HG03378 (cell line): ENCODE data around the gene KCP.

Experiments used
- ATAC-seq: cut with Tn5 transposase; IDR thresholded peaks from one replicate; pipeline ENCODE4 v1.9.1; 2021; ENCODE audit warnings: mild to moderate bottlenecking, moderate library complexity; ENCODE audit not compliant: unreplicated experiment

Gene KCP

DNA sequence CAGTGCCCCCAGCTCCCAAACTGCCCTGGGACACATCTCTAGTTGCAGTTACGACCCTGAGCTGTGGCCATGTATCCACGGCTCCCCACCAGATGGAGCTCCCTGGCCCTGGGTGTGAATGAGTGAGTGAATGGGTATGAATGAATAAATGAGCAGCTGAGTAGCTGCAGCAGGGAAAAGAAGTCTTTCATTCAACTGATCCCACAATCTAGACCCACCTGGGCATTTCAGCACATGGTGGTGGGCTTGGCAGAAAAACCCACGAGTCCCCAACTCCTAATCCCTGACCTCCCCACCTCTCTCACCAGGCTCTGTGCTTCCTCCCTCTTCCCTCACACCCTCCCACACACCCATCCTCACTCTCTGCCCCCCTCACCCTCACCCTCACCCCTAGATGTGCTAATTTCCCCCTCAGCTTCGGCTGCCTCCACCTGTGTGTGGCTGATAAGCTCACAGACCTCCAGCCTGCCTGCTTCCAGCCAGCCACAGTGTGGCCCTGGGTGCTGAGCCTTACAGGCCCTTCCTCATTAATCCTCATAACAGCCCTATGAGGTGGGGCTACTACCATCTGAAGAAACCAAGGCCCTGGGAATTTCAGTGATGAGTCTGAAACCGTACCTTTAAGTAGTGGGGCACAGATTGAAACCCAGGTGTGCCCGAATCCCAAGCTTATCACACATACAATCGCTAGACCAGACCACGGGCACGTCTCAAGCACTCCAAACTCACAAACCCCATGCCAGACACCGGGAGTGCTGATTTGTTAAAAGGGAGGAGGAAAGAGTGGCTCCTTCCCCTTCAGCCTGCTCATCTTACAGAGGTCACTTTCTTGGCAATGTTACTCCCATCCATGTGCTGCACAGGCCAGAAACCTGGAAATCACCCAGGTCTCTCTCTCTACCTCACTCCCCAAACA lies 50.1 kb downstream of the KCP start:
- ATAC-seq: no peak

- no peak for ATAC-seq
Observed at GRCh38 chr7:128859232-128860157, 51.0 kb downstream of the KCP start.

DNA sequence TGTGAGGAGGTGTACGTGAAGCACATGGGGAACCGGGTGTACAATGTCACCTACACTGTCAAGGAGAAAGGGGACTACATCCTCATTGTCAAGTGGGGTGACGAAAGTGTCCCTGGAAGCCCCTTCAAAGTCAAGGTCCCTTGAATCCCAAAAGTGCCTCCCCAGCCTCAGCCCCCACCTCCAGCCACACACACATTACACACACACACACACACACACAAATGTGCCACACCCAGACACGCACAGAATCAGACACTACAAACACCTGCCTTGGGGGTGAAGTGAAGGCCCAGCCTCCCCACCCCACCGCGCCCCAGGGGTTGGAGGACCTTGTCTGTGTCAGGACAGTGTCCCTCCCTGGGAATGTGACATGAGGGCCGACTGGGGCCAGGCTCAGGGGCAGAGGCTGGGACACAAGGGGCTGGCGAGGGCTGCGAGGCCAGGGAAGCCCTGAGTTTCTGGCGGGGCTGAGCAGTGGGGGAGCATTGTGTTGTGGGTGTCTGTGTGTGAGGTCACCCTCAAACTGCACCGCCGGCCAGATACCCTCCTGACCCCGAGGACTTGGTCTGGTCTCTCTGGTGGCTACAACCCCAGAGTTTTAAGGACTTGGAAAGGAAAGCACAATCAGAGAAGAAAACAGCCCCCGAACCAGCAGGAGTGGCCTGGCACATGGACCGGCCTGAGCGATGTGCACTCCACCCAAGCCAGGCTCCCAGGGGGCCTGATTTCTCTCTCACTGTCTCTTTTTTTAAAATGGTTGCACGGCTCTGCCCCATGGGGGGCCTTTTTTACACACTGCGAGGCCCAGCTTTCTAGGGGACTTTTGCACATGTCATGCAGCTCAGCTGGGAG lies 51.9 kb downstream of the KCP start:
- no peak for ATAC-seq

DNA sequence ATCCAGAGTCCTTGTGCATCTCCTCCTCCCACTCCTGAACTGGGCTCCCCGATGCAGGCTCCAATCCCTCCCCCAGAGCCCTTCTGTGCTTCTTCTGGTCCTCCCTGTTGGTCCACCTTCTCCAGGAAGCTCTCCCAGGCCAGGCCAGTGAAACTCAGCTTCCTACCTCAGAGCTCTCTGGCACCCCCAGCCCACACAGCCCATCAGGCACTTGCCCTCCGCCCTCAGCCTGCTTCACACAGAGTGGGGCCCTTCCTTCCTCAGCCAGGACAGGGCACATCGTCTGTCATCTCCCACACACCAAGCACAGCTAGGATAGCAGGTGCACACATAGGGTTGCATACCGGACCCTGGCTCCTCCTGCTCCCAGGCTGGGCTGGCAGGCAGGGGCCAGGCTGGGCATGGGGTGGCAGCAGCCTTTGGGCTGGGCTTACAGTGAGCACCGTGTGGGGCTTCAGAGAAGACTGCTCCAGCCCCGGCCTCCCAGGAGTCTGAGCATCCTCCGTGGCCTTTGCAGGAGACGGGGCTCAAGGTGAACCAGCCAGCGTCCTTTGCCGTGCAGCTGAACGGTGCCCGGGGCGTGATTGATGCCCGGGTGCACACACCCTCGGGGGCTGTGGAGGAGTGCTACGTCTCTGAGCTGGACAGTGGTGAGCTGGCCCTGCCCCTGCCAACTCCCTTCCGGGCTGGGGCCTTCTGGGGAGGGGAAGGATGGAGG lies 54.3 kb downstream of the KCP start:
- ATAC-seq: no peak

DNA sequence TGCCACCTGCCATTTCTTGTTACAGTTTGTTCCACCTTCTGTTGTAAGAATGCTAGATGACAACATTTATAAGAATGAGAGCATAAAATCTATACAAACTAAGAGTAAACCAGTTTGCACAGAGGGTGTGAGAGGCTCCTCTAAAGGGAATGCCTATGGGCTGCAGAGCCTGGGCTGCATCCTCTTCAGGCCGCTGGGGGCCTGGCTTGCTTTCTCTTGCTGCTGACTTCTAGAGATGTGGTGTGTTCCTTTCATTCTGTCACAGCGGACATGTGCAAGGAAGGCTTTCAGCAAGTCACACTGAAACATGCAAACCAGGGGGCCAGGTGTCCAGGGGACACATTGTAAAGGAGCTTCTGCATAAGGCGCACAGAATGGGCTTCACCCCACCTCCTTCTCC lies 55.0 kb downstream of the KCP start:
- no peak for ATAC-seq

GRCh38 chr7:128854396-128854795 lies 56.1 kb downstream of the KCP start:
- no peak for ATAC-seq

DNA sequence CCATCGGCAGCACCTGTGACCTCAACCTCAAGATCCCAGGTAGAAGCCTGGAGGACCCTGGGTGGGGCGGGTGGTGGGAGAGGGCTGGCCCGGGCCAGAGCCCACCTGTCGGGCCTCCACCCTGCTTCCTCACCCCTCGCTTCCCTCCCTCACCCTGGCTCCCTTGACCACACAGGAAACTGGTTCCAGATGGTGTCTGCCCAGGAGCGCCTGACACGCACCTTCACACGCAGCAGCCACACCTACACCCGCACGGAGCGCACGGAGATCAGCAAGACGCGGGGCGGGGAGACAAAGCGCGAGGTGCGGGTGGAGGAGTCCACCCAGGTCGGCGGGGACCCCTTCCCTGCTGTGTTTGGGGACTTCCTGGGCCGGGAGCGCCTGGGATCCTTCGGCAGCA lies 56.7 kb downstream of the KCP start:
- no peak for ATAC-seq

- ATAC-seq: no peak
Observed at GRCh38 chr7:128852537-128853254, 57.8 kb downstream of the KCP start.

- ATAC-seq: no peak
Observed at GRCh38 chr7:128849804-128850490, 60.6 kb downstream of the KCP start.

DNA sequence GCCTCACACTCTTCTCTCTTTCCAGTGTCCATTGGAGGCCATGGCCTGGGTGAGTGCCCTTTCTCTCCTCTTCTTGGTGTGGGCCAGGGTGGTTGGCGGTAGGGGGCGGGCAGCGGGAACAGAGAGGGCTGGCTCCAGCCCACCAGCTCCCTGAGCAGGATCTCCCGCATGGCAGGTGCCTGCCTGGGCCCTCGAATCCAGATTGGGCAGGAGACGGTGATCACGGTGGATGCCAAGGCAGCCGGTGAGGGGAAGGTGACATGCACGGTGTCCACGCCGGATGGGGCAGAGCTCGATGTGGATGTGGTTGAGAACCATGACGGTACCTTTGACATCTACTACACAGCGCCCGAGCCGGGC lies 61.4 kb downstream of the KCP start:
- ATAC-seq: no peak

GRCh38 chr7:128848289-128849155 lies 62.0 kb downstream of the KCP start:
- ATAC-seq: no peak

GRCh38 chr7:128847721-128848211 lies 62.7 kb downstream of the KCP start:
- ATAC-seq: no peak

DNA sequence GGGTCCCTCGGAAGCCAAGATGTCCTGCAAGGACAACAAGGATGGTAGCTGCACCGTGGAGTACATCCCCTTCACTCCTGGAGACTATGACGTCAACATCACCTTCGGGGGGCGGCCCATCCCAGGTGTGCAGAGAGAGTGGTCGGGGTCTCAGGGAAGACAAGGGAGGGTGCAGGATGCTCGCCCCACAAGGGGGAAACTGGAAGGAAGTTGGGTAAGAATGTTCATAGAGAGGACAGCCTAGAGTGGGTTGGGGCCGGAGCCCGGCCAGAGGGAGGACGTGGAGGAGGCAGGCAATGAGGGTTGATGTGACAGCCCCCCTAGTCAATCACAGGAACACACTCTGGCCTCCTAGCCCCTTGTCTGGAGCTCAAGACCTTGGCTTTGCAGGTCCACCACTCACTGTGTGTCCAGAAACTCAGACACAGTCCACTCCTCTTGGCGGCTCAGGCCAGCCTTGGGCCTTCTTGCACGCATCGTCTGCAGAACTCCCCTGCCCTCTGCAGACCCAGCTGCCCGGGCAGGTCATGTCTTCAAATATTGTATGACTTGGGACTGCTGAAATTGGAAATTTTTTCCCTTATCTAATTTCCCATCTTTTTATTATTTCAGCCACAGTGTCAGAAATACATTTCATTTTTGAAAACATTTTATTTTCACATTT lies 63.6 kb downstream of the KCP start:
- no peak for ATAC-seq

- ATAC-seq: no peak
Observed at GRCh38 chr7:128845987-128846386, 64.5 kb downstream of the KCP start.

- ATAC-seq: no peak
Observed at GRCh38 chr7:128845475-128845874, 65.0 kb downstream of the KCP start.

GRCh38 chr7:128844777-128845311 lies 65.7 kb downstream of the KCP start:
- no peak for ATAC-seq

- ATAC-seq: no peak
Observed at GRCh38 chr7:128843938-128844621, 66.4 kb downstream of the KCP start.
